Activated T-helper 17 cell treated with anti-CD3 and anti-CD28 coated beads, Interleukin-2, amount 50 U/mL, for 72 hours (primary cell): ENCODE measurements around the gene DNMT3B. TPM values are rescaled to one million over a fixed set of nuclear protein-coding genes. Genes with fewer than 3 reads are reported as not detected.
"Not testable (repeated sequence)": the region's sequence is repeated elsewhere in the genome, so short reads cannot be mapped to it uniquely, and the experiment has no call there.

Experiments
- ATAC-seq: fragments of 150-1000 bp; cut with Tn5 transposase; replicated peaks from 2 replicates; pipeline ENCODE4 v1.10.0; 2021; ENCODE audit warnings: mild to moderate bottlenecking, moderate library complexity
- H3K27ac Mint-ChIP-seq: one replicate; pipeline ENCODE4 v1.8.0; 2022; ENCODE audit warnings: mixed read lengths
- H3K27me3 Mint-ChIP-seq: one replicate; pipeline ENCODE4 v1.8.0; 2022; ENCODE audit warnings: mixed read lengths
- H3K36me3 Mint-ChIP-seq: one replicate; pipeline ENCODE4 v1.8.0; 2022; ENCODE audit warnings: low read depth, mild to moderate bottlenecking, mixed read lengths
- H3K4me1 Mint-ChIP-seq: one replicate; pipeline ENCODE4 v1.8.0; 2022; ENCODE audit warnings: mixed read lengths
- H3K4me3 Mint-ChIP-seq: one replicate; pipeline ENCODE4 v1.8.0; 2022; ENCODE audit warnings: mild to moderate bottlenecking, mixed read lengths
- H3K9me3 Mint-ChIP-seq: one replicate; pipeline ENCODE4 v1.8.0; 2022; ENCODE audit warnings: mixed read lengths
- total RNA-seq, 2 donors: library from RNA; stranded (reverse); gene quantifications; one replicate each; pipeline ENCODE4 v1.2.3, GENCODE V29; 2022

Gene DNMT3B
- total RNA-seq, 2 donors from 2014 or later = 0.16 to 0.99 TPM

DNA sequence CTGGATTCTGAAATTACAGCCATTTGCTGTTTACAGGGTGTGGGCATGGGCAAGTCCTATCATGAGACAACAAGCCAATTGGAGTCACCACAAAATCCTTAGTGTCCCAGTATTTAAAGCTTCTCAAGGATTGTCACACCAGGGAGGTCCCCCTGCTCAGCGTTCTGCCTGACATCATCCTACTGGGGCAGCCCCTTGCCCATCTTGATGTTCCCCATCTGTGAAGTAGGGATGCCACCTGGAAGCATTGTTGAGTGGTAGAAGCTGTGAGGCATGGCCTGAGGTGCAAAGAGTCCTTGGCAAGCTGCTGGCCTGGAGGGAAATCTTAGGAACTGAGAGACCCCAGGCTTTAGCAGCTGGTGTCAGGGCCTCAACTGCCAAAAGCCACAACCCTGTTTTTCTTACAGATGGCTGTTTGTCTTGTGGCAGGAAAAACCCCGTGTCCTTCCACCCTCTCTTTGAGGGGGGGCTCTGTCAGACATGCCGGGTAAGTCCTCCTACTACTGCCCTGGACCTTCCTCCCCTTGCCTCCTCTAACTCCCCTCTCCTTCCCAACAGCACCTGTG is 34.3 kb downstream of the DNMT3B start:
- H3K9me3 Mint-ChIP-seq = no peaks in the 10 kb centered on the region
- H3K27ac Mint-ChIP-seq = peak overlapping the region; percentile 24
- H3K4me1 Mint-ChIP-seq = peaks cover 18% of the 10 kb centered on the region
- no peak overlapping the region for H3K4me3 Mint-ChIP-seq
- no peaks in the 10 kb centered on the region for H3K27me3 Mint-ChIP-seq
- ATAC-seq = peak; percentile 43
- no peaks in the 10 kb centered on the region for H3K36me3 Mint-ChIP-seq

GRCh38 chr20:32796981-32797451 is 34.8 kb downstream of the DNMT3B start:
- ATAC-seq = no peak
- no peaks in the 10 kb centered on the region for H3K27me3 Mint-ChIP-seq
- H3K27ac Mint-ChIP-seq = peak overlapping the region; percentile 24
- H3K4me1 Mint-ChIP-seq = peaks cover 18% of the 10 kb centered on the region
- H3K9me3 Mint-ChIP-seq = no peaks in the 10 kb centered on the region
- H3K36me3 Mint-ChIP-seq = no peaks in the 10 kb centered on the region
- no peak overlapping the region for H3K4me3 Mint-ChIP-seq

GRCh38 chr20:32797571-32797970 is 35.4 kb downstream of the DNMT3B start:
- ATAC-seq, H3K36me3 Mint-ChIP-seq, H3K4me3 Mint-ChIP-seq, H3K9me3 Mint-ChIP-seq, H3K27me3 Mint-ChIP-seq: not testable (repeated sequence)
- H3K4me1 Mint-ChIP-seq = peaks cover 18% of the 10 kb centered on the region
- peak overlapping the region; percentile 63 for H3K27ac Mint-ChIP-seq

GRCh38 chr20:32798046-32798981 is 36.1 kb downstream of the DNMT3B start:
- H3K4me3 Mint-ChIP-seq = no peak overlapping the region
- peak overlapping the region; percentile 63 for H3K27ac Mint-ChIP-seq
- no peaks in the 10 kb centered on the region for H3K9me3 Mint-ChIP-seq
- peaks cover 13% of the 10 kb centered on the region for H3K4me1 Mint-ChIP-seq
- no peaks in the 10 kb centered on the region for H3K27me3 Mint-ChIP-seq
- H3K36me3 Mint-ChIP-seq = no peaks in the 10 kb centered on the region
- no peak for ATAC-seq

DNA sequence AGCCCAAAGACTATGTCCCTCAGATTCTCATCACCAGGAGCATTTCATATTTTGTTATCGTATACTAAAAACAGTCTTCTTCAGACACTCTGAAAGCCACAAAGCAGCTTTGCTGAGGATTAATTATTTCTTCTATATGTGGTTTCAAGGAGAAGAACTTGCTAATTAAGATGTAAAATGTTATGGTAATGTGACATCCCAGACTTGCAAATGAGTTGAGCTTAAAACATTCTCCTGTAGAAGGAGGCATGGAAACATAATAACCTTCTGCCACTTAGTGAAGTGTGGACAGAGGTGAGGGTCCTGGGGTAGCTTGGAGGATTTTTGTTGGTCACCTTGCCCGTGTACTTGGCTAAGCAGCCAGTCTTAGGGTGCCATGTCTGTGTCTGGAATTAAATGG is 40.9 kb downstream of the DNMT3B start:
- peak overlapping the region; percentile 34 for H3K27ac Mint-ChIP-seq
- H3K4me1 Mint-ChIP-seq = no peaks in the 10 kb centered on the region
- H3K4me3 Mint-ChIP-seq = no peak overlapping the region
- no peak for ATAC-seq
- H3K36me3 Mint-ChIP-seq = no peaks in the 10 kb centered on the region
- H3K27me3 Mint-ChIP-seq = no peaks in the 10 kb centered on the region
- no peaks in the 10 kb centered on the region for H3K9me3 Mint-ChIP-seq

GRCh38 chr20:32804022-32804715 is 42.0 kb downstream of the DNMT3B start:
- no peaks in the 10 kb centered on the region for H3K36me3 Mint-ChIP-seq
- no peak overlapping the region for H3K27ac Mint-ChIP-seq
- H3K4me3 Mint-ChIP-seq = no peak overlapping the region
- no peaks in the 10 kb centered on the region for H3K9me3 Mint-ChIP-seq
- H3K4me1 Mint-ChIP-seq = no peaks in the 10 kb centered on the region
- no peak for ATAC-seq
- no peaks in the 10 kb centered on the region for H3K27me3 Mint-ChIP-seq

DNA sequence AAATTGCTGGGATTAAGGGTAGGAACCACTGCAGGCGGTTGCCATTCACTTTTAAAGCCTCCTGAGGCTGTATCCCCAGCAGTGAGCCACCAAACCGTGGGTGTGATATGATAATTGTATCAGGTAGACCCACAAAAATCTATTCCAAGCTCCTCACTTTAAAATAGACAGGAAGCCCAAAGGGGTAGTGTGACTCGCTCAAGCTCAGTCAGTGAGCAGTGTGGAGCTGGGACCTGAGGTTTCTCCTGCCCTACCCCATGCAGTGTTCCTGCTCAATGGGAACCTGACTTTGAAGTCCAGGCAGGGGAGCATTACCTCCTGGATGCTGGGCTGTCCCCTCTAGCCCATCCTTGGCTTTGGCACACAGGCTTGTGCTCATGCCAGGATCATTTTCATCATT is 42.6 kb downstream of the DNMT3B start:
- Mint-ChIP-seq H3K9me3 (no peaks in the 10 kb centered on the region), H3K4me3 (no peak overlapping the region), H3K36me3 (no peaks in the 10 kb centered on the region), H3K4me1 (no peaks in the 10 kb centered on the region), H3K27me3 (no peaks in the 10 kb centered on the region), H3K27ac (no peak overlapping the region)
- no peak for ATAC-seq

GRCh38 chr20:32805721-32806120 is 43.5 kb downstream of the DNMT3B start:
- H3K9me3 Mint-ChIP-seq = no peaks in the 10 kb centered on the region
- H3K27ac Mint-ChIP-seq = no peak overlapping the region
- H3K27me3 Mint-ChIP-seq = no peaks in the 10 kb centered on the region
- no peaks in the 10 kb centered on the region for H3K4me1 Mint-ChIP-seq
- ATAC-seq = no peak
- H3K4me3 Mint-ChIP-seq = no peak overlapping the region
- no peaks in the 10 kb centered on the region for H3K36me3 Mint-ChIP-seq

DNA sequence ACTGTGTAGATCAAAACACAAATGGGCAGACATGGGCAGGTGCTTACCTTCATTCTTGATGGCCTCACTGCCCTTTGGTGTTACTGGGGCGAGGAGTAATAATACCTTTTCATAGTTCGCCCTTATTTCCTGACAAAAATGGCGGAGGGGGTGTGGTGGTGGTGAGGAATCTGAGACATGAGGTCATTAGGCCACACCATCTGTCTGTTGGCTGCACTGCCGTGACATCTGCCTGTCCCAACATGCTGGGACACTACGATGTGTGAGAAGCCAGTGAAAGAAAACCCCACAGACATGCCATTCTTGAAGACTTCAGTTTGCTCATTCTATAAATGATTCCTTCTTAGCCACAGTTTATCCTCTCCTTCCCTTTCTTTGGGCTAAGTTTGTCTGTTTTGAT is 44.2 kb downstream of the DNMT3B start:
- Mint-ChIP-seq H3K36me3 (no peaks in the 10 kb centered on the region), H3K4me3 (no peak overlapping the region), H3K27me3 (no peaks in the 10 kb centered on the region), H3K4me1 (no peaks in the 10 kb centered on the region), H3K9me3 (no peaks in the 10 kb centered on the region), H3K27ac (no peak overlapping the region)
- no peak for ATAC-seq

DNA sequence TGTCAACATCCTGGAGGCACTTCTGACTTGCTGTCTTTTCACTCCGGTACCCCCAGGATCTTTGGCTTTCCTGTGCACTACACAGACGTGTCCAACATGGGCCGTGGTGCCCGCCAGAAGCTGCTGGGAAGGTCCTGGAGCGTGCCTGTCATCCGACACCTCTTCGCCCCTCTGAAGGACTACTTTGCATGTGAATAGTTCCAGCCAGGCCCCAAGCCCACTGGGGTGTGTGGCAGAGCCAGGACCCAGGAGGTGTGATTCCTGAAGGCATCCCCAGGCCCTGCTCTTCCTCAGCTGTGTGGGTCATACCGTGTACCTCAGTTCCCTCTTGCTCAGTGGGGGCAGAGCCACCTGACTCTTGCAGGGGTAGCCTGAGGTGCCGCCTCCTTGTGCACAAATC is 45.5 kb downstream of the DNMT3B start:
- H3K27ac Mint-ChIP-seq = no peak overlapping the region
- H3K36me3 Mint-ChIP-seq = no peaks in the 10 kb centered on the region
- no peaks in the 10 kb centered on the region for H3K4me1 Mint-ChIP-seq
- ATAC-seq = no peak
- no peaks in the 10 kb centered on the region for H3K27me3 Mint-ChIP-seq
- H3K9me3 Mint-ChIP-seq = no peaks in the 10 kb centered on the region
- no peak overlapping the region for H3K4me3 Mint-ChIP-seq

- H3K9me3 Mint-ChIP-seq = no peaks in the 10 kb centered on the region
- H3K4me1 Mint-ChIP-seq = no peaks in the 10 kb centered on the region
- no peak overlapping the region for H3K4me3 Mint-ChIP-seq
- H3K36me3 Mint-ChIP-seq = no peaks in the 10 kb centered on the region
- no peak for ATAC-seq
- no peak overlapping the region for H3K27ac Mint-ChIP-seq
- no peaks in the 10 kb centered on the region for H3K27me3 Mint-ChIP-seq
Observed at GRCh38 chr20:32808438-32808837, 46.3 kb downstream of the DNMT3B start.

- ATAC-seq = no peak
- Mint-ChIP-seq H3K9me3 (no peaks in the 10 kb centered on the region), H3K4me3 (no peak overlapping the region), H3K27ac (no peak overlapping the region), H3K36me3 (no peaks in the 10 kb centered on the region), H3K4me1 (no peaks in the 10 kb centered on the region), H3K27me3 (no peaks in the 10 kb centered on the region)
Observed at GRCh38 chr20:32809907-32810306, 47.7 kb downstream of the DNMT3B start.

- Mint-ChIP-seq H3K4me1 (no peaks in the 10 kb centered on the region), H3K4me3 (no peak overlapping the region)
- no peak for ATAC-seq
Observed at GRCh38 chr20:32810941-32811340, 48.8 kb downstream of the DNMT3B start.

DNA sequence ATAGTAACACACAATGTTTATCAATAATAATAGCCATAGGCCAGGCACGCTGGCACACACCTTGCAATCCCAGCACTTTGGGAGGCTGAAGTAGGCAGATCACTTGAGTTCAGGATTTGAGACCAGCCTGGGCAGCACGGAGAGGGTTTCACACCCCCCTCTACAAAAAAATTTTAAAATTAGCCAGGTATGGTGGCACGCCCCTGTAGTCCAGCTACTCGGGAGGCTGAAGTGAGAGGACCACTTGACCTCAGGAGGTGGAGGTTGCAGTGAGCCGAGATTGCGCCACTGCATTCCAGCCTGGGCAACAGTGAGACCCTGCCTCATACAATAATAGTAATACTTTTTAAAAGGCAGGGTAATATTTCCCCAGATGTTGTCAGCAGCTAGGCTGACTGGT is 49.7 kb downstream of the DNMT3B start:
- no peaks in the 10 kb centered on the region for H3K9me3 Mint-ChIP-seq
- H3K4me3 Mint-ChIP-seq = no peak overlapping the region
- no peak for ATAC-seq
- H3K36me3 Mint-ChIP-seq = no peaks in the 10 kb centered on the region
- H3K4me1 Mint-ChIP-seq = no peaks in the 10 kb centered on the region
- H3K27ac Mint-ChIP-seq = no peak overlapping the region
- no peaks in the 10 kb centered on the region for H3K27me3 Mint-ChIP-seq

More at GRCh38 chr20:32810941-32811340, 48.8 kb downstream of the DNMT3B start:
- no peaks in the 10 kb centered on the region for H3K9me3 Mint-ChIP-seq
- H3K27ac Mint-ChIP-seq = no peak overlapping the region
- no peaks in the 10 kb centered on the region for H3K36me3 Mint-ChIP-seq
- H3K27me3 Mint-ChIP-seq = no peaks in the 10 kb centered on the region
